Limb (tissue), 2 donors: ENCODE measurements around the gene PSMB4.
"Not testable (repeated sequence)": the region's sequence is repeated elsewhere in the genome, so short reads cannot be mapped to it uniquely, and the experiment has no call there.

Experiments used
- DNase-seq, 2 donors: peaks; one replicate each; pipeline ENCODE4 v3.0.0-alpha.2; 2016; ENCODE audit errors: extremely low spot score in 2 of 2

Gene PSMB4

DNA sequence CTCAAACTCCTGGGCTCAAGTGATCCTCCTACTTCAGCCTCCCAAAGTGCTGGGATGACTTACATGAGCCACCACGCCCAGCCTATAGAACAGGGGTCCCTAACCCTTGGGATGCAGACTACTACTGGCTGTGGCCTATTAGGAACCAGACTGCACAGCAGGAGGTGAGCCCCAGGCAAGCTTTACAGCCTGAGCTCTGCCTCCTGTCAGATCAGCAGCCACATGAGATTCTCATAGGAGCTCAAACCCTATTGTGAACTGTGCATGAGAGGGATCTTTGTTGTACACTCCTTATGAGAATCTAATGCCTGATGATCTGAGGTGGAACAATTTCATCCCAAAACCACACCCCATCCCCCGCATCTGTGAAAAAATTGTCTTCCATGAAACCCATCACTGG lies 13.4 kb upstream of the PSMB4 start:
- DNase-seq: no peak

DNA sequence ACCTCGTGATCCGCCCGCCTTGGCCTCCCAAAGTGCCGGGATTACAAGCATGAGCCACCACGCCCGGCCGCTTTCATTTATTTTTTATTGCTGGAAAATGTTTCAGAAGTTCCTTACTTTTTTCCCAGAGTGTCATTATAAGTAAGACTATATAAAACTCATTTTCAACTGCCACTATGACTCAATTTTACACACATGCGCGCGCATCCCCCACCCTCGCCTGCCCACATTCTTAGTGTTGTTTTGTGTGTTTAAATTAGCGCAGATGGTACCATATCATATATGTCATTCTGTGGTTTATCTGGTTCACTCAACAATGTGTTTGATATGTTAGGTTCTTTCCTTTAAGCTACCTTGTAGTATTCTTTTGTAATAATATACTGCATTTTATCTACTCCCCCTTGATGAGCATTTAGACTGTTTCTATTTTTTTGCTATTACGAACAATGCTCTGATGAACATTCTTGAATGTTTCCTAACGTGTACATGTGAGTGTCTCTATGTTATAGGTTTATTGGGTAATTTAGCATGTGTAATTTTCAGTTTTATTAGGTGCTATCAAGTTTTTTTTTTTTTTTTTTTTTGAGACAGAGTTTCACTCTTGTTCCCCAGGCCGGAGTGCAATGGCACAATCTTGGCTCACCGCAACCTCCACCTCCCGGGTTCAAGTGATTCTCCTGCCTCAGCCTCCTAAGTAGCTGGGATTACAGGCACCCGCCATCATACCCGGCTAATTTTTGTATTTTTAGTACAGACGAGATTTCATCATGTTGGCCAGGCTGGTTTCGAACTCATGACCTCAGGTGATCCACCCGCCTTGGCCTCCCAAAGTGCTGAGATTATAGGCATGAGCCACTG lies 8.9 kb upstream of the PSMB4 start:
- not testable (repeated sequence) for DNase-seq

DNA sequence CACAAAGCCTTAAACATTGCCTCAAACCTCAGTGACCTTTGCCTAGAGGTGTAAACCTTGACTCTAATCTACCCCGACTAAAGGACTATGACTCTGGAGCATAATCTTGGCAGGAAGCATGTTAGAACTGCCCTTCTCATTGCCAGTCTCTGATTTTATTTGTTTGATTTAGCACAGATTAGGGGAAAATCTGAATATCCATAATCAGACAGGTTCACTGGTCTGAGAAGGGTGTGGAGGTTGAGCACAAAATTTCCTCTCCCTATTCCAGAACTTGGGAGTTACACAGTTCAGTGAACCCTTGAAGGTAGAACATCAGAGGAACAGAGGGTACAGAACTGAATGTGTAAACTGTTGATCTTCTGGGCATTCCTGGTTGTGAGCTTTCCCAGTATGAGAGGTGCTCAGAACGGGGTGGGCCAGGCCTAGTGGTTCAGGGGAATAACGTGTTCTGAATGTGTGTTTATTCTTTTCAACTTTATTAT lies 8.3 kb upstream of the PSMB4 start:
- no peak for DNase-seq

DNA sequence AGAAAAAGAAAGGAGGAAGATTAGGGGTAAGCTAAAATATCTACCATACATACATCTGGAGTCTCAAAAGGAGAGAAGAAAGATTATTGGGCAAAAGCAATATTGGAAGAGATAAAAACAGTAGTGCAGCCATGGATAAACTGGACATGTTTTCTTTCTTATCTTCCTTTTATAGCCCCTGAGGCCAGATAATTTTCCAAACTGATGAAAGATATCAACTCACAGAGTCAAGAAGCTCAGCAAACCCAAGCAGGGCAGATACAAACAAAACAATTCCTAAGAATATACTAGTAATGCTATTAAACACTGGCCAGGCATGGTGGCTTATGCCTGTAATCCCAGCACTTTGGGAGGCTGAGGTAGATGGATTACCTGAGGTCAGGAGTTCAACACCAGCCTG lies 5.8 kb upstream of the PSMB4 start:
- DNase-seq: no peak

DNA sequence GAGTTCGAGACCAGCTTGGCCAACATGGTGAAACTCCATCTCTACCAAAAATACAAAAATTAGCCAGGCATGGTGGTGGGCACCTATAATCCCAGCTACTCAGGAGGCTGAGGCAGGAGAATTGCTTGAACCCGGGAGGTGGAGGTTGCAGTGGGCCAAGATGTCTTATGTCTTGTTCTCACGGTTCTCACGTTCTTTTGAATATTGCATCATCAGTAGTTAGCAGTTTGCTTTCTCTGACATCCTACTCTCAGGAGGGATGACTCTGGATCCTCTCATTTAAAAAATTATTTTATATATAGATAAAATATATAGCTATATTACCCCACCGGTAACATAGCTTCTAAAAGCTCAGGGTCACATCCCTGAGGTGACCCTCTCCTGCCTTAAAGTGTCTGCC lies 3.1 kb upstream of the PSMB4 start:
- DNase-seq: not testable (repeated sequence)

DNA sequence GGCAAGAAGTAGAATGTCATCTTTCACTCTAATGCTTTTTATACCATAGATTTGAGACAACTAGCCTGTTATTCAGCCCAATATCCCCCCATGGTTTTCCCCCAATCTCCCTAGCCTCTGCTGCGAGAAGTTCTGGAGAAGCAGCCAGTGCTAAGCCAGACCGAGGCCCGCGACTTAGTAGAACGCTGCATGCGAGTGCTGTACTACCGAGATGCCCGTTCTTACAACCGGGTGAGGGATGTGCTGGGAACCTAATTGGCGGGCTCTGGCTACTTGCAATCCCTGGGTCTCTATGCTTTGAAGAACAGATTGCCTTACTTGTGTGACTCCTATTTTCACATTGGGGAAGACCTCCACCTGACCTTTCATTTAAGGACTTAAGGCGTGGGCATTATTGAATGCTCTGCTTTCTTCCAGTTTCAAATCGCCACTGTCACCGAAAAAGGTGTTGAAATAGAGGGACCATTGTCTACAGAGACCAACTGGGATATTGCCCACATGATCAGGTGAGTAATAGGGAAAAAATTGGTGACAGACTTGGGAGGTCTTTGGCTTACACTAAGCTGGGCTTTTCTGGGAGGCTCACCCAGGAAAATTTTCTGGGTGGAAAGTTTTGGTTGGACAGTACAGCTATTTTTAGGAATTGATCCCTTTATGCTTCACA lies 1.9 kb downstream of the PSMB4 start:
- no peak for DNase-seq

DNA sequence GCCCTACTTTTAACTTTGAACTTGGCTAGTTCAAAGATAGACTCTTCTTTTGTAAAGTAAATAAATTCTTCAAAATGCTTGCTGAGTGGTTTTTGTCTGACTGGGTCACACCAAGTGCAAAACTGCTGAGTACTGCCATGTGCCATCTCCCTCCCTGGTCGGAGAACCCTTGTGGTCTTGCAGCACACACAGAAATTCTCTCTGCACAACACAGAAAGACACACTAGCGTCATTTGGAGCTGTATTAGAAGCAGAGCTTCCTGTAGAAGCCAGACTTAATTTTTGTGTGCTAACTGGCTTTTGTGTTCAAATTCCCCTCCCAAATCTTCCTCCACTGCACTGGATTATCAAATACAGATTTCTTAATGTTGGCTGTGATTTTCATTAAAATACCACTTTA lies 2.5 kb downstream of the PSMB4 start:
- DNase-seq: no peak

DNA sequence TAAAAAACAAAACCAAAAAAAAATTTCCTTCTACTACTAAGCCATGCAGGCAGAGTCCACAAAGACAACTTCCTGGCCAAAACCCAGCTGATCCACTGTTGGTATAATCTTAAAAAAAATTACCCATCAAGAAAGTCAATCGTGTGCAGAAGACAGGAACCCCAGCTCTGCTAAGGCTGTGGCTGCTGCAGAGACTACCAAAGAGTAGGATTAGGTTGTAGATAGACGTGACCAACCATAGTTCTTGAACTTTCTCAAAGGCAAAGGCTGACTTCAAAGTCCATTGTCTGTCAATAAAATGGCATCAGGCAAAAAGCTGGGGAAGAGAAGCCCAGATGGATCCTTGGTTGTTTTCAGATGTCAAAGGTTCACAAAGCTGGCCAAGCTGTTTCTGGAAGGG lies 3.4 kb downstream of the PSMB4 start:
- DNase-seq: no peak

DNA sequence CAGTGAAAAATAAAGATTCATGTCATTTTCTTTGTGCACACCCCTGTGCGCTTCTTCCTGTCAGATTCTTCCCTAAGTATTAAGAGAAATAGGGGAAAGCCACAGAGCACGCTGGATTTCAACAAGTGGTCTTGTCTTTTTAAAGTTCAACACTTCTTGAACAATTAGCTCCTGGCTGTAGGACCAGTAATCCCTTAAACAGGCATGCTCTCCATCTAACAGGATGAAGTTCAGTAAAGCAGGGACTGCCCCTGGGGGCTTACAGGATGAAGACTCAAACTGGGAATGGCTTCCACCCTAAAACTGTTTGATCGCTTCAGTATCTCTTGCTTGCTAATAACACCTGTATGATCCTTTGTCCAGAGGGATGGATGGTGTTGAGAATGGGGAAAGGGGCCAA lies 4.2 kb downstream of the PSMB4 start:
- DNase-seq: no peak

DNA sequence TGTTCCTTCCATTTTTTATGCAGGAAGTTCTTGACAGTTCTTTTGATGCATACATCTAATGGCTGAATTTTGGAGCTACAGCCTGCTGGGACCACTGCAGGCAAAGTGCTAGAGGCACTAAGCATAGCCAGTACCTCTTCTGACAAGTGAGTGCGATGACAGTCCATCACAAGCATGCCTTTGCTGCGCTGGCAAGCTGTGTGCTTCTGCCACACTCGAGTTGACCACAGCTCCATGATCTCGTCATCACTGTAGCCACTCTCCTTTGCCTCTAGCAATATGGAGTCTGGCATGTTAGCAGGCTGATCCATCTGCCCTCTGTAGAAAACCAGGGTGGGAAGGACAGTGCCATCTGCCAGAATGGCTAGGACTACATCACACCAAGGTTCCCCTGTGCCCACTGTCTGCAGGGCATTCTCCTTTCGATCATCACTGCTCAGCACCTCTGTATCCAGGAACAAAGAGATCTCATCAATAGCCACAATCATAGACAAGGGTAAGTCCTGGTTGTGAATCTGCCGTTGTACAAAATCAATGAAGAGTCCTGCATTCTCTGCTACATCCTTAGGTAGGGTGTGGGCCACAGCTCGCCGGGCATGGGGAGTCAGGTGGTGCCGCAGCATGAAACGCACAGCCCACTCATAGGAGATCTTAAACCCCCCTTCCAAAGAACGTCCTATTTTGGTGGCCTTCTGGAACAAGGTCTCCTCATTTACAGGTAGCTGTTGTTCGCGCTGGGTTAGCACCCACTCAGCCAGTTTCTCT lies 6.0 kb downstream of the PSMB4 start:
- DNase-seq: no peak

DNA sequence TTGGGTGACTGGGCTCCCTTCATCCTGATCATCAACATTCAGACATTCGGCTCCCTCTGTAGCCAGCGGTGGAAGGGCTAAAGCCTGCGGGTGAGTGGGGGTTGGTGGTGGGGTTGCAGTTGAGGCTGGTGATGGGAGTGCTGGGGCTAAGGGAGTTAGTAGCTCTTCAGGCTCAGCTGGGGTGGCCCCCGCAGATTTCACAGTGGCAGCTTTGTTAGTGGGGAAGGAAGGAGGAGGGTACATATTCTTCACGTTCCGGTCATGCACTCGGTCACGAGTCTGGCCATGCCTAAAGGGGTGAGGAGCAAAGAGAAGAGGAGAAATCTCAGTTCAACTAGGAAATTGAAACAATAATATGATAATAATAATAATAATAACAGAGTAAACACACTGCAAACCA lies 6.8 kb downstream of the PSMB4 start:
- no peak for DNase-seq

DNA sequence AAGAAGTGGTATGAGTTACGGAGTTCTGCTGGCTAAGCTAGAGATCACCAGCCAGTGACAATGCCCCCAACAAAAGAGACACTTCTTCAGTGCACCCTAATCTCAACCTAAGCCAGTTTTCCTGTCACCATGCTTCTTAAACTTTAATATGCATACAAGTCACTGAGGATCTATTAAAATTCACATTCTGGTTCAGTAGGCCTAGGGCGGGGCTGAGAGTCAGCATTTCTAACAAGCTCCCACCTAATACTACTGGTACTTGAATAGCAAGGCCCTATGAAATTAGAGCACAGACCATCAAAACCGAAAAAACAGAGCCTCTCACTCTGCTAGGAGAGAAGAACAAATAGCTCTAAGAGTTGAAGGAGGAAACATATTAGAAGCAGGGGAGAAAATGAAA lies 7.9 kb downstream of the PSMB4 start:
- no peak for DNase-seq

DNA sequence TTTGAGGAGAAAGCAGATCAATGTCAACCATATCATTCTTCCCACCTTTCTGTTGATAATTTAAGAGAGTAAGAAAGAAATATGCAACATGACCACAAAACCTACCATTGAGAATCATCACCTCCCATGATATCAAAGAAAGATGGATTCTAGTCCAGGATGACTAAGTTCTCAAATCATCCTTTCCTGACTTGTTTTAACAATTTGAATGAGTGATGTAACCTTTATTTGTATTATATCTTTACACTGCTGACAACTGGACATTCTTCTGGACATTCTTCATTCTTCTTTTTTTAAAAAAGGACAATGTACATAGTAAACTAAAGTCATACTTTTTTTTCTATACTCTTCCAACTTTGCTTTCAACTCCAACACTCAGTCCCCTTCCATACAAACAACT lies 9.5 kb downstream of the PSMB4 start:
- DNase-seq: no peak

DNA sequence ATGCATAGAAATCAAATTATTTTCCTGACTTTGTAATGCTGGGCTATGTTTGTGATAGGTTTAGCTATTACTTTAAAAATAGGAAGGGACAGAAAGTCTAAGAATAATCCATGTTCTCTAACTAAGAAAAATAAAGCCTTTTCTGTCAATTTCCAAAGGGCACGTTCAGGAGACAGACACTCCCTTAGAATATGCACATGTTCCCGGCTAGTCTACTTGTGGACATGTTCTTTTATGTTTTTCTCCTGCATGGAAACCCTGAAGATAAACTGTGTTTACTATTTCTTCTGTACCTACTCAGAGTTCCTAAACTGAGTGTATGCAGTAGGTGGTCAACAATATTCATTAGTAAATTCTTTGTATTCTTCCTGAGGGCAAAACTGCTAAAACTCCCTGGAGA lies 12.5 kb downstream of the PSMB4 start:
- no peak for DNase-seq

DNA sequence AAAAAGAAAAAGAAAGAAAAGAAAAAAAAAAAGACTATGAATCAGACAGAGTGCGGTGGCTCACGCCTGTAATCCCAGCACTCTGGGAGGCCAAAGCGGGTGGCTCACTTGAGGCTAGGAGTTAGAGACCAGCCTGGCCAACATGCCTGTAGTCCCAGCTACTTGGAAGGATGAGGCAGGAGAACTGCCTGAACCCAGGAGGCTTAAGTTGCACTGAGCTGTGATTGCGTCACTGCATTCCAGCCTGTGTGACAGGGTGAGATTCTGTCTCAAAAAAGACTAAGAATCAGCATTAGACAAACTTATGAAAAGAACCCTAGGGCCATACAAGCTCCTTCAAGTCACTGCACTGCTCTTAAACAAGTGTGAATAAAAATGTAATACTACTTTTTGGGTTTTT lies 16.9 kb downstream of the PSMB4 start:
- DNase-seq: no peak

DNA sequence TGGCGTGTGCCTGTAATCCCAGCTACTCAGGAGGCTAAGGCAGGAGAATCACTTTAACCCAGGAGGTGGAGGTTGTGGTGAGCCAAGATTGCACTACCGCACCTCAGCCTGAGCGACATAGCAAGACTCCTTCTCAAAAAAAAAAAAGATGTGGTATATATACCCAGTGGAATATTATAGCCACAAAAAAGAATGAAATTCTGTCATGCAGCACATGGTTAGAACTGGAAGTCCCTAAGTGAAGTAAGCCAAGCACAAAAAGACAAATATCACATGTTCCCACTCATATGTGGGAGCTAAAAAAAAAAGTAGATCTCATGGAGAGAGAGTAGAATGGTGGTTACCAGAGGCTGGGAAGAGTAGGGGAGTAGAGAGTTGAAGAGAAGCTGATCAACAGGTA lies 18.7 kb downstream of the PSMB4 start:
- DNase-seq: no peak

DNA sequence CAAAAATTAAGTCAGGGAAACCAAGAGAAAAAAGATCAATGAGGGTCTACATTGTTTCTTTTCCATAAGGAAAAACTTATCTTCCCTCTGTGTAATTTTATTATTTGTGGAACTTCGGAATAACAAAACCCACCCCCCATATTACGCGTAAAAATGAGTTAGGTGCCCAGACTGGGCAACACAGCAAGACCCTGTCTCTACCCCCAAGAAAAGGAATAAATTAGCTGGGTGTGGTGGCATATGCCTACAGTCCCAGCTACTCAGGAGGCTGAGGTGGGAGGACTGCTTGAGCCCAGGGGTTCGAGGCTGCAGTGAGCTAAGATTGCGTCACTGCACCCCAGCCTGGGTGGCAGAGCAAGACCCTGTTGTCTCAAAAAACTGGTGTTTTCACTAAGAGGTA lies 20.4 kb downstream of the PSMB4 start:
- no peak for DNase-seq

DNA sequence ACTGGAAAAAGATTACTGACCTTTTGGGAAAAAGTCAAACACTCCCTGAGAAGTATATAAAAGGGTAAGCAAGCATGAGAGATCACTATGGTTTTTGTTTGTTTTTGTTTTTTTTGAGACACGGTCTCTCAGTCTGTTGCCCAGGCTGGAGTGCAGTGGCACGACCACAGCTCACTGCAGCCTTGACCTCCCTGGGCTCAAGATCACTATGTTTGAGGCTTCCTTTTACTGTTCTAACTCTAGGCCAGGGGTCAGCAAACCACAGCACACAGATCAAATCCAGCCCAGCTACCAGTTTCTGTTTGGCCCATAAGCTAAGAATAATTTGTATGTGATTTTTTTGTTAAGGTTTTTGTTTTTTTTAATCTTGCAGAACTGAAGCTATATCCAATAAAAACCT lies 25.7 kb downstream of the PSMB4 start:
- no peak for DNase-seq

DNA sequence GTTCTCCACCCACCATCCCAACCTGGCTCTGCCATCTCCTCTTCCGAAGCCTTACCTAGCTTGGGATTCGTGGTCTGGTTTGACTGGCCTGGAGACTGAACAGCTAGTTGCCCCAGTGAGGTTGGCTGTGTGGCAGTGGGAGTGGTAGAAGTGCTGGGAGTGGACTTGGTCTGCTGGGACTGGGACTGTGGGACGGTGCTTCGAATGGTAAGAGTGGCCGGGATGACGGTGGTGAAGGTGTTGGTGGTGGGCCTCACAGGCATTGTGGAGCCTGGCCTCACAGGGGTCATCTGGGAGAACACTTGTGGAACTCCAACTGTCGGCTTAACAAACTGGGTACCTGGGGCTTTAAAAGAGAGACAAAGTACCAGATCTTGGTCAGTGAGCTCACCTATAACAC lies 28.7 kb downstream of the PSMB4 start:
- no peak for DNase-seq

DNA sequence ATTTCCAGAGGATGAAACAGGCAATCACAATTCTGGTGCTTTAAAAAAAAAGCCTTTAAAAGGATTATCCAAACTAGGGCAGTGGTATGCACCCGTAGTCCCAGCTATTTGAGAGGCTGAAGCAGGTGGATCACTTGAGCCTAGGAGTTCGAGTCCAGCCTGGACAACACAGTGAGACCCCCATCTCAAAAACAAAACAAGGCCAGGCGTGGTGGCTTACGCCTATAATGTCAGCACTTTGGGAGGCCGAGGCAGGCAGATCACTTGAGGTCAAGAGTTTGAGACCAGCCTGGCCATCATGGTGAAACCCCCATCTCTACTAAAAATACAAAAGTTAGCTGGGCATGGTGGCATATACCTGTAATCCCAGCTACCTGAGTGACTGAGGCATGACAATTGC lies 34.5 kb downstream of the PSMB4 start:
- DNase-seq: not testable (repeated sequence)

DNA sequence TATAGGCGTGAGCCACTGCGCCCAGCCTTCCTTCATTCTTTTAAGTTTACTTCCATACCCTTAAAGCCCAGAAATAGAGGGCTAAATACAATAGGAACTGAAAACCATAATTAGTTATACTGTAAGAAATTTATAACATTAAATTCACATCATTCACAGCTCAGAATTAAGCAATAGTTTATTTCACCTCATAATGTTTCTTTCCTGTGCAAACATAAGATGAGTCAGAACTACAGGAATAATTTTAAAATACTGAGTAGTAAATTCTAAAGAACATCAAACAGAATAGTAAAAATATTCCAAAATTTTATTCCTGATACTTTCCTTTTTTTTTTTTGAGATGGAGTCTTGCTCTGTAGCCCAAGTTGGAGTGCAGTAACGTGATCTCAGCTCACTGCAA lies 35.8 kb downstream of the PSMB4 start:
- no peak for DNase-seq

DNA sequence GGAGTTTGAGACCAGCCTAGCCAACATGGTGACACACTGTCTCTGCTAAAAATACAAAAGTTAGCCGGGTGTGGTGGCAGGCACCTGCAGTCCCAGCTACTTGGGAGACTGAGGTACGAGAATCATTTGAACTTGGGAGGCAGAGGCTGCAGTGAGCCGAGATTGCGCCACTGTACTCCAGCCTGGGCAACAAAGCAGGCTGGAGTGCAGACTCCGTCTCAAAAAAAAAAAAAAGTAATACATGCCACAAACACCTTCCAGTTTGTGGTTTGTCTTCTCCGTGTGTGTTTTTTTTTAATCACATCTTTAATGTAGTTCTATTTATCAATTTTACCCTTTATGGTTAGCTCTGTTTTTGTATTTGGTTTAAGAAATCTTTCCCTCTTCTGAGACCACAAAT lies 37.6 kb downstream of the PSMB4 start:
- no peak for DNase-seq
